Fibroblast of skin of right quadriceps (primary cell): ENCODE results near the gene GABRR1.

ENCODE experiments used
- DNase-seq: peaks from one replicate; pipeline ENCODE4 v3.0.0-alpha.2; 2013

Gene GABRR1

GRCh38 chr6:89214197-89214596 is 3.0 kb downstream of the GABRR1 start:
- no peak for DNase-seq

- no peak for DNase-seq
Observed at GRCh38 chr6:89212472-89212871, 4.7 kb downstream of the GABRR1 start.

GRCh38 chr6:89209457-89209856 is 7.7 kb downstream of the GABRR1 start:
- no peak for DNase-seq

- DNase-seq: no peak
Observed at GRCh38 chr6:89208551-89208950, 8.6 kb downstream of the GABRR1 start.

- DNase-seq: no peak
Observed at GRCh38 chr6:89205819-89206218, 11.3 kb downstream of the GABRR1 start.

- DNase-seq: no peak
Observed at GRCh38 chr6:89204096-89204495, 13.1 kb downstream of the GABRR1 start.

- no peak for DNase-seq
Observed at GRCh38 chr6:89200706-89201215, 16.4 kb downstream of the GABRR1 start.

- DNase-seq: no peak
Observed at GRCh38 chr6:89199579-89199978, 17.6 kb downstream of the GABRR1 start.

GRCh38 chr6:89198235-89198634 is 18.9 kb downstream of the GABRR1 start:
- DNase-seq: no peak

GRCh38 chr6:89197141-89197540 is 20.0 kb downstream of the GABRR1 start:
- no peak for DNase-seq

GRCh38 chr6:89194559-89194958 is 22.6 kb downstream of the GABRR1 start:
- no peak for DNase-seq

- no peak for DNase-seq
Observed at GRCh38 chr6:89190741-89191140, 26.4 kb downstream of the GABRR1 start.

GRCh38 chr6:89187504-89187903 is 29.7 kb downstream of the GABRR1 start:
- DNase-seq: no peak

GRCh38 chr6:89186762-89187161 is 30.4 kb downstream of the GABRR1 start:
- DNase-seq: no peak

GRCh38 chr6:89184344-89184743 is 32.8 kb downstream of the GABRR1 start:
- DNase-seq: no peak

GRCh38 chr6:89183294-89183693 is 33.9 kb downstream of the GABRR1 start:
- DNase-seq: no peak

GRCh38 chr6:89180971-89181370 is 36.2 kb downstream of the GABRR1 start:
- no peak for DNase-seq

GRCh38 chr6:89180112-89180511 is 37.0 kb downstream of the GABRR1 start:
- DNase-seq: no peak

- DNase-seq: no peak
Observed at GRCh38 chr6:89173634-89174033, 43.5 kb downstream of the GABRR1 start.

GRCh38 chr6:89172131-89172530 is 45.0 kb downstream of the GABRR1 start:
- DNase-seq: no peak

- no peak for DNase-seq
Observed at GRCh38 chr6:89162047-89162371, 55.1 kb downstream of the GABRR1 start.

- DNase-seq: peak; percentile 53
Observed at GRCh38 chr6:89161326-89162046, 55.7 kb downstream of the GABRR1 start.

- no peak for DNase-seq
Observed at GRCh38 chr6:89160331-89161092, 56.6 kb downstream of the GABRR1 start.

GRCh38 chr6:89154131-89154530 is 63.0 kb downstream of the GABRR1 start:
- peak; percentile 57 for DNase-seq
